22Rv1 (cell line): Measurements from ENCODE around the gene KCTD19.
A peak's percentile ranks its signal among the peaks of the same experiment; 100 is the strongest.
"Not testable (repeated sequence)": the region's sequence is repeated elsewhere in the genome, so short reads cannot be mapped to it uniquely, and the experiment has no call there.

Source experiments
- H3K27ac ChIP-seq: fragments of 450-650 bp; 2 replicates; pipeline ENCODE4 v1.5.1; 2017
- ZFX ChIP-seq: fragments of 450-650 bp; IDR thresholded peaks from 2 replicates; pipeline ENCODE4 v1.6.1; 2017; ENCODE audit warnings: antibody characterized with exemption, borderline replicate concordance
- TF ChIP-seq, protein P1 (sequence below): fragments of 450-650 bp; IDR thresholded peaks from 2 replicates; pipeline ENCODE4 v1.5.1; 2017; ENCODE audit warnings: mild to moderate bottlenecking

Gene KCTD19

DNA sequence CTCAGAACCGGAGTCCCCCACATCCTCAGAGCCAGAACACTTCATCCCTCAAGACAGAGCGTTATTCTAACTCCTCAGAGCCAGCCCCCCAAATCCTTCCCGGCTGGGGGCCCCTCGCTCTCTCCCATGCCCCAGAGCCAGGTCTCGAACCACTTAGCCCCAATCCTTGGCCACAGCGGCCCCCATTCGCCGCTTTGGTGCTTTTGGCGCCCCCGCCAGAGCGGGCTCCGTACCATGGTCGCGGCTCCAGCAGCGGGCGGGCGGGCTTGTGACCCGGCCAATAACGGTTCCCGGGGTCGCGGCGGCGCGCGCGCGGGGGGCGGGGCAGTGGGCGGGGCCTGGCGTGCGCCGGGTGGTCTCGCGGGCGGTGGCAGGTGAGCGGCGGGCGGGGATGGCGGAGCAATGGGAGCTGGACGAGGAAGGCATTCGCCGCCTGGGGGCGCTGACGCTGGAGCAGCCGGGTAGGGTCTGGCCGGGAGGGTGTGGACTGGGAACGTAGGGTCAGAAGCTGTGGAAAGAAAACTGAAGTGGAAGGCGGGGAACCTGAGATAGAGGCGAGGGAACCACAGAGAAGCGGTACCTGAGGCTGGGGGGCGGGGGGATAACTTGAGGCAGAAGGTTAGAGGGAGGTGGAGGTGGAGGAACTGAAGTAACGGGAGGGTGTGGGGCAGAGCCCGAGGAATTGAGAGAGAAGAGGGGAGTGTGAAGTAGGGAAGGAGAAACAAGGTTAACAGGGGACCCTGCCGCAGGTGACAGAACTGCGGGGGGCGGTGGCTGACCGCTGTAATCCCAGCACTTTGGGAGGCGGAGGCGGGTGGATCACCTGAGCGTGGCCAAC is at the start of gene KCTD19, which contains the start of gene LRRC36:
Gene KCTD19, minus strand, starts transcription at position 270 of the 838 bp plus-strand sequence. Its CDS starts 34 bp downstream, at position 236.
Gene LRRC36, plus strand, starts transcription at position 344 of the 838 bp plus-strand sequence. Its CDS starts 48 bp downstream, at position 392.
- TF ChIP-seq, protein P1, sequence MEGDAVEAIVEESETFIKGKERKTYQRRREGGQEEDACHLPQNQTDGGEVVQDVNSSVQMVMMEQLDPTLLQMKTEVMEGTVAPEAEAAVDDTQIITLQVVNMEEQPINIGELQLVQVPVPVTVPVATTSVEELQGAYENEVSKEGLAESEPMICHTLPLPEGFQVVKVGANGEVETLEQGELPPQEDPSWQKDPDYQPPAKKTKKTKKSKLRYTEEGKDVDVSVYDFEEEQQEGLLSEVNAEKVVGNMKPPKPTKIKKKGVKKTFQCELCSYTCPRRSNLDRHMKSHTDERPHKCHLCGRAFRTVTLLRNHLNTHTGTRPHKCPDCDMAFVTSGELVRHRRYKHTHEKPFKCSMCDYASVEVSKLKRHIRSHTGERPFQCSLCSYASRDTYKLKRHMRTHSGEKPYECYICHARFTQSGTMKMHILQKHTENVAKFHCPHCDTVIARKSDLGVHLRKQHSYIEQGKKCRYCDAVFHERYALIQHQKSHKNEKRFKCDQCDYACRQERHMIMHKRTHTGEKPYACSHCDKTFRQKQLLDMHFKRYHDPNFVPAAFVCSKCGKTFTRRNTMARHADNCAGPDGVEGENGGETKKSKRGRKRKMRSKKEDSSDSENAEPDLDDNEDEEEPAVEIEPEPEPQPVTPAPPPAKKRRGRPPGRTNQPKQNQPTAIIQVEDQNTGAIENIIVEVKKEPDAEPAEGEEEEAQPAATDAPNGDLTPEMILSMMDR: peak; percentile 84
- no peak for TF ChIP-seq ZFX
- H3K27ac ChIP-seq: no peak within 1 kb of the TSS

DNA sequence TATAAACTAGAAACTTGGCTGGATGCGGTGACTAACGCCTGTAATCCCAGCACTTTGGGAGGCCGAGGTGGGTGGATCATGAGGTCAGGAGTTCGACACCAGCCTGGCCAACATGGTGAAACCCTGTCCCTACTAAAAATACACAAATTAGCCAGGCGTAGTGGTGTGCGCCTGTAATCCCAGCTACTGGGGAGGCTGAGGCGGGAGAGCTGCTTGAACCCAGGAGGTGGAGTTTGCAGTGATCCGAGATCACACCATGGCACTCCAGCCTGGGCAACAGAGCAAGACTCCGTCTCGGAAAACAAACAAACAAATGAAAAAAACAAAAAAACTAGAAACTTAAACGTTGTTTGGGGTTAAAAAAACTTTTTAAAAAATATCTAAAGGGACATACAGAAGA is 49.5 kb upstream of the KCTD19 start:
- H3K27ac ChIP-seq: not testable (repeated sequence)

DNA sequence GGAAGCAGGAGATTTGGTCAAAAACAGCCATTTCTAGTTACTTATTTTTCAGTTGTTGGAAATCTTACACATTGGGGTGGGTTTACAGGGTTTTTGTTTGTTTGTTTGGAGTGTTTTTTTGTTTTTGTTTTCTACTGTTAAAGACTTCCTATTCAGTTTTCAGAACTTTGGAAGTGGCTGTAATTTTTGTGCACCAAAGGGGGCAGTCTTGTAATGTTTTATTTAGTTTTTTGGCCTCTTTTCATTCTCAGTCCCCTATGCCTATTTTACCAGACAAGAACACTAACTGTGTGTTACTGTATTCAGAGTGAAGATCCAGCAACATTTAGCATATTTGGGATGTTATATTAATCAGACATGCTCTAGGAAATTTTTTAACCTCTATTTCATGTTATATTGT is 46.1 kb upstream of the KCTD19 start:
- no peak overlapping the region for H3K27ac ChIP-seq
- TF ChIP-seq ZFX: no peak
- TF ChIP-seq, protein P1: peak; percentile 38

DNA sequence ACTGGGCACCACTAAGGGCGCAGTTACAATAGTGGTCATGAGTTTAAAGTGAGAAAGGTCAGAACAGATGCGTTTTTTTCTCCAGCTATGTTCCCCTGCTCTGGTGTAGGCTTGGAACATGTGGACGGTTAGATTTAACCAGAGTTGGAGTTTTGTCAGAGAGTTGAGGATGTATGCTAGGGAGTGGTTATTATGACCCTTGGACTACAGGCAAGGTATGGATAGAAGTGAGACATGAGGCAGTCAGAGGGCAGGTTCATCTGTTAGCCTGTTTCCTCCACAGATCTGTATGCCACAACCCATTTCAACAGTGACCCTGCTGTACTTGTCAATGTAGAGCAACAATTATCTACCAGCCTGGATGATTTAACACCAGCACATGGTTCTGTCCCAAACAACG is 44.1 kb upstream of the KCTD19 start:
- TF ChIP-seq ZFX: no peak
- TF ChIP-seq, protein P1: no peak
- no peak overlapping the region for H3K27ac ChIP-seq

DNA sequence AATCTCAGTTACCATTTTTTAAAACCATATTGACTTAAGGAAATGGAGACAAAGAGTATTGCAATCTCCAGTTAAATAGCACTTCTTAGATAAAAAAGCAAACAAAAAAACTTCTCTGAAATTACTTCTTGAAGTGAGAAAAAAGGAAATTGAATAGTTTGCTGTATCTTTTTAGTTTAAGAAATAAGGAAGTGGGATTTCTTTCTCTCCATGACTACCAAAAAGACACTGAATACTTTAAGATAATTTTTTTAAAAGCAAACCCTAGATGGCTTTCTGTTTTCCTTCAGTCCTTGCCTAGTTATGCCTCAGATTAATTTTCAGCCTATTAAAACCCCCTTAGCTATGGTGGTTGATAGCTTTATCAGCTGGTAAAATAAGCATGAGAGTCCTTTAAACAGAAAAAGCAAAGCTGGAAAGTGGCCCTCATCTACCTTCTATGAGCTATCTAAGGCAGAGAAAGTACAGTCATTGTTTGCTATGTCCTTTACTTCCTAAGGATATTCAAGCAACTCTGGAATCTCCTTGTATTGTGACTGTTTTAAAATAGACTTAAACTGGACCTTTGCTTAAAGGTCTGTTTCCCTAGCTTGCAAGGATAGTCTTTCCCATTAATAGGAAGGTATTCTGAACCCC is 38.2 kb upstream of the KCTD19 start:
- no peak for TF ChIP-seq ZFX
- TF ChIP-seq, protein P1: no peak
- peak overlapping the region; percentile 71; the same call in 1 of the 2 replicates for H3K27ac ChIP-seq

GRCh38 chr16:67361038-67361437 is 34.5 kb upstream of the KCTD19 start:
- no peak for TF ChIP-seq ZFX
- TF ChIP-seq, protein P1: no peak
- H3K27ac ChIP-seq: no peak overlapping the region

- H3K27ac ChIP-seq: not testable (repeated sequence)
Observed at GRCh38 chr16:67359540-67360269, 33.2 kb upstream of the KCTD19 start.

DNA sequence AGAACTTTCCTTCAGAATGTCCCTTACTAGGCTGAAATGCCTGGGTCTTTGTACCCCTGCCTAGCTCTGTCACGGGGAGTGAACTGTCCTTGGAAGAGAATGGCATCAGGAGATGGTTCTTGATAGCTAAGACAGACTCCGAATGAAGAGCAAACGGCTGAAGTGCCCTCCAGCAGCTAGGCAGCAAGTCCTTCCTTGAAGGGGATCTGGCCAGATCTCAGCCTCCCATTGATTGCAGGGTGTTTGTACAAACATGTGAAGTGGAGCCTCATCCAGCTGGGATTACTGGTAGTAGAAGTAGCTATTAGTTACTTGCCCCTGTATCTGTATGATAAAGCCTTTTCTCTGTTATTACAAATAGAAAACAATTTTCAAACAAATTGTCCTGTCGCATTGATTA is 31.0 kb upstream of the KCTD19 start:
- no peak overlapping the region for H3K27ac ChIP-seq
- TF ChIP-seq ZFX: no peak
- TF ChIP-seq, protein P1: no peak
